Keratinocyte (primary cell): ENCODE data around the gene PEMT.

Experiments
- CTCF ChIP-seq, 3 experiments: IDR thresholded peaks in 1 of 3; conservative IDR thresholded peaks in 1 of 3; optimal IDR thresholded peaks in 1 of 3; 2 replicates in 2 of 3; 3 replicates in 1 of 3; pipeline versions ENCODE3 to v1.5.1; 2011; ENCODE audit warnings: low read length in 3 of 3, mild to moderate bottlenecking in 3 of 3, moderate library complexity in 2 of 3, control low read depth in 1 of 3, inconsistent platforms in 1 of 3; ENCODE audit not compliant: insufficient read depth in 2 of 3; ENCODE audit errors: extremely low read depth in 1 of 3
- EZH2 ChIP-seq: IDR thresholded peaks from one replicate; pipeline ENCODE4 v1.6.1; 2012; ENCODE audit warnings: inconsistent platforms, mild to moderate bottlenecking, low read length, moderate library complexity

DNA sequence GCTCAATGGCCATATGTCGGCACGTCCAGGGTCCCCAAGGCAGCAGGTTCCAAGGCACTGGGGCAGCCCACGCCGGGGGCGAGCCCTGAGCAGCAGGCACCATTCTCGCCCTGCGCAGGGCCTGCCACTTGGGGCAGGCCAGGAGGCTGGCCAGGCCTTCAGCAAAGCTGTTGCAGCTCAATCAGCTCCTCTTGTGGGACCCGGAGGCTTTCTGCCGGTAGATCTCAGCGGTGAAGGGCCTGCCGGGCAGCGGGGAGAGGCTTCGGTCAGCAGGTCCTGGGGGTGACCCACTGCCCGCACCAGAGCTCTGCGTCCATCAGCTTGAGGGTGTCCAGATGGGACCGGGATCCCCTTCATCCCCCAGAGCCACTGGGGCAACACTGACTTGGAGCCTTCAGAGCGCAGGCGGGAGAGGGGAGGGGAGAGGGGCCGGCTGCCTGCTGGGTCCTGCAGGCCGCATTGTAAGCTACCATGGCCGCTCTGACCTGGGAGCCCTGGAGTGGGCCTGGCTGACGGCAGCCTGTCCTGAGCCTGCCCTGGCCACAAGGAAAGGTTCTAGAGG is 85.8 kb downstream of the PEMT start:
- TF ChIP-seq CTCF (optimal IDR thresholded peaks at IDR 0.05 in 1 of 3, IDR thresholded peaks at IDR 0.05 in 1 of 3, conservative IDR thresholded peaks at IDR 0.05 in 1 of 3; ENCODE audit: extremely low read depth in 1 of 3, insufficient read depth in 2 of 3, low read length in 3 of 3) (no peak), EZH2 (no peak)
